Activated CD4-positive, alpha-beta T cell treated with anti-CD3 and anti-CD28 coated beads for 36 hours (primary cell): ENCODE results near the gene TIMP4. TPM values are rescaled to one million over a fixed set of nuclear protein-coding genes. Genes with fewer than 3 reads are reported as not detected.

Experiments
- ATAC-seq: fragments of 200-7000 bp; cut with Tn5 transposase; one replicate; pipeline ENCODE4 v1.10.0; 2021; ENCODE audit warnings: mild to moderate bottlenecking, moderate library complexity
- CTCF ChIA-PET: fragments of 350-600 bp; sonication (Branson Sonifier 250); formaldehyde crosslinking; loops from one replicate; lab custom pipeline; 2021; ENCODE audit warnings: antibody characterized with exemption; lab: Charles Lee
- POLR2A ChIA-PET: fragments of 350-600 bp; sonication (Branson Sonifier 250); formaldehyde crosslinking; loops from one replicate; lab custom pipeline; 2021; ENCODE audit warnings: antibody characterized with exemption, inconsistent platforms; lab: Charles Lee
- DNase-seq: peaks from one replicate; pipeline ENCODE4 v3.0.0-alpha.2; 2020
- H3K27ac Mint-ChIP-seq: one replicate; pipeline ENCODE4 v1.8.0; 2021; ENCODE audit warnings: mixed read lengths
- H3K27me3 Mint-ChIP-seq: one replicate; pipeline ENCODE4 v1.8.0; 2021; ENCODE audit warnings: mixed read lengths
- H3K36me3 Mint-ChIP-seq: one replicate; pipeline ENCODE4 v1.8.0; 2021; ENCODE audit warnings: low read depth, mixed read lengths
- H3K4me1 Mint-ChIP-seq: one replicate; pipeline ENCODE4 v1.8.0; 2021; ENCODE audit warnings: mixed read lengths
- H3K4me3 Mint-ChIP-seq: one replicate; pipeline ENCODE4 v1.8.0; 2021; ENCODE audit warnings: mild to moderate bottlenecking, moderate library complexity, mixed read lengths
- H3K9me3 Mint-ChIP-seq: one replicate; pipeline ENCODE4 v1.8.0; 2021; ENCODE audit warnings: low read depth, mixed read lengths
- intact Hi-C, 2 experiments: fragments of 100-400 bp; cut with DNase I in 1 of 2; cut with micrococcal nuclease in 1 of 2; formaldehyde crosslinking; loops; one replicate each; pipeline versions ENCODE4 v1.14.2 to v1.15.1; 2022 to 2024; cut with DNase I, micrococcal nuclease
- total RNA-seq, 2 experiments: library from RNA; stranded (reverse); gene quantifications; one replicate each; pipeline ENCODE4 v1.2.3, GENCODE V29; 2021

TIMP4 gene
- total RNA-seq, 2 experiments from 2014 or later = 0.11 to 0.34 TPM

DNA sequence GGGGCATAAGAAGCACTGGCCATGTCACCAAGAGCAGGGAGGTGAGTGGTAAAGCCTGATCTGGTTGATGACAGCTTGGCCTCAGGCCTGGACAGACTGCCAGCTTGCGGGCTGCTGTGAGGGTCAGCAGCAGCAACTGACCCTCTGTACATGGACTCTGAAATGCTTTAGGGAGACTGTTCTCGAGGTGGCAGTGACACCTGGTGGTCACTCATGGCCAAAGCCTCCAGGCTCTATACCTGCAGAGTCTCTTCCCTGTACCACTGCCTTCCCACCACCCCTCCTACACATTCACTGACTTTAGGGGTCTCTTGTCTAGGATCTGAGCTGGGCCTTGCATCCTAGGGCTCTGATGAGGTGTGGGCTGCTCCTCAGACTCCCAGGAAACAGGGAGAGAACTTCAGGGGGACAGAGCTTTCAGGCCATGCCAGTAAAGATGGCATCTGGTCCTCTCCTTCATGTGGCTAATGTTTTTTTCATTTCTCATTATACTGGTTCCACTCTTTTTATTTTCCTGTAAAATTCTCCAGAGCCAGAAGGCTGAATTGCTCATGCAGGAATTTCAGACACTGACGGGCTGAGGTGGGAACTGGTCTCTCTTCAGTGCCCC lies 17.2 kb upstream of the TIMP4 start:
- H3K4me1 Mint-ChIP-seq = peaks cover 17% of the 10 kb centered on the region
- intact Hi-C loops = loop anchor here (1.0 kb wide), 2 partner anchors 38 to 41 kb away; no protein-coding TSS in a partner anchor
- ChIA-PET POLR2A (no interaction called here), CTCF (interaction anchor here (0.7 to 6.9 kb wide), 28 partner anchors 8 to 379 kb away, joined by 3 to 81 read pairs (median 4); partner anchors contain the start of genes TIMP4 and TSEN2)
- no peak overlapping the region for H3K27ac Mint-ChIP-seq
- peaks cover 5% of the 10 kb centered on the region for H3K27me3 Mint-ChIP-seq
- DNase-seq (peak; percentile 69), ATAC-seq (peak; percentile 18)
- H3K4me3 Mint-ChIP-seq = no peak overlapping the region
- H3K36me3 Mint-ChIP-seq = peaks cover 4% of the 10 kb centered on the region
- H3K9me3 Mint-ChIP-seq = peaks cover 14% of the 10 kb centered on the region

DNA sequence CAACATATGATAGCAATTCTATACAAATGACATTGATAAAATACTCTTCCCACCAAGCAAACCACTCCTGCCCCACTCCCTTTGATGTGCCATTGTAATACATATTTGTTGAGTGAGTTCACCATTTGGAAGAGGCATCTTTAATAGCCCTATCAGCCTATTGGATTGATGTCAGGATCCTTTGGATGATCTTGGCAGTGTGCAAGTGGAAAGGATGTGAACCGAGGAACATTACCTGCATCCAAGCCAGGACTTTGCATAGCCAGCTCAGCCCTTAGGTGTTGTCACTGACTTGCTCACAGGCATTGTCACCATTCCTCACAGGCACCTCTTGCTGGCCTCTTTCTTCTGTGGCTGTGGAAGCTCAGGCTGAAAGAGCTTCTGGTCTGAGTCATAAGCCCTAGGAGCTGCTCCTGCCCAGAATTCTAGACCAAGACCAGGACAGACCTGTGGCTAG lies 16.5 kb upstream of the TIMP4 start:
- Mint-ChIP-seq H3K4me1 (peaks cover 15% of the 10 kb centered on the region), H3K27ac (no peak overlapping the region), H3K9me3 (peaks cover 14% of the 10 kb centered on the region), H3K4me3 (no peak overlapping the region), H3K27me3 (peaks cover 5% of the 10 kb centered on the region), H3K36me3 (peaks cover 4% of the 10 kb centered on the region)
- ChIA-PET POLR2A (no interaction called here), CTCF (interaction anchor here (0.7 to 6.9 kb wide), 18 partner anchors 9 to 305 kb away, joined by 3 to 81 read pairs (median 4); partner anchors contain the start of gene TIMP4)
- DNase-seq = no peak
- ATAC-seq = no peak
- intact Hi-C loops = no loop called here

DNA sequence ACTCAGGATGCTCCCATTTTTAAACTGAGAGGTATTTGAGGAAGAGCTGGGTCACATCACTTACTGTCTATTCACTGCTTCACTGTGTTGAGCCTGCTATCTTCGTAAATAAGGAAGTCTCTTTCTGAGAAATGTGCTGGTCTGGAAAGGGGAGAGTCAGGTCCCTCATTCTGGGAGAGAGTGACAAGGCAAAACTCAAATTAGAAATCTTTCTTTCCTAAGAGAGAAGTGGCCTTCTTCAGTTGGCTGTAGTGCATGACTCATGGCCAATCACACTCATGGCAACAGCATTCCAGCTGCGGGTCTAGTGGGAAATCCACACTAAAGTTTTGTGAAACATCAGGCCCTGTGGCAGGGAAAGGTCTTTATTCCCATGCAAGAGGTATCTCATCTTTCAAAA lies 11.5 kb upstream of the TIMP4 start:
- DNase-seq (no peak), ATAC-seq (no peak)
- ChIA-PET CTCF (interaction anchor here (0.9 to 1.7 kb wide), 4 partner anchors 9 to 35 kb away, joined by 3 to 4 read pairs (median 4); no protein-coding TSS in a partner anchor), POLR2A (no interaction called here)
- Mint-ChIP-seq H3K36me3 (peaks cover 4% of the 10 kb centered on the region), H3K4me1 (no peaks in the 10 kb centered on the region), H3K9me3 (peaks cover 14% of the 10 kb centered on the region), H3K27me3 (peaks cover 5% of the 10 kb centered on the region), H3K27ac (no peak overlapping the region), H3K4me3 (no peak overlapping the region)
- intact Hi-C loops = no loop called here

DNA sequence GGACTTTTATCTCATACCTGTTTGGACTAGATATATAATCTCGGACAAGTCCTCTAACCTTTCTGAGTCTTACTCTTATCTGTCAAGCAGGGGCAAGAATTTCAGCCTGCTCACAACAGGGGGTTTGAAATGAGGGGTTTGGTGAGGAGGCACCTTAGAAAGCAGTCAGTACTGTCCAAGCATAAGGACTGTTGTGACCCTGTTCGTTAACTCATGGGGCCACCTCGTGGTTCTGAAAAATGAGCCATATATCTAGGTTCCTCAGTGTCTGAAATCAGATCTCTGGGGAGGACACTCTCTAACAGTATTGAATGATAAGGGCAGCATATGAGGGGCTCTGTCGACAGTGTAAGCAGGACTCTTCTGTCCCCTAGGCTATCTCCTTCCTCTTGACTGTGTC lies 7.2 kb upstream of the TIMP4 start:
- H3K4me3 Mint-ChIP-seq = no peak overlapping the region
- DNase-seq = no peak
- no peak for ATAC-seq
- POLR2A ChIA-PET = no interaction called here
- no peak overlapping the region for H3K27ac Mint-ChIP-seq
- no peaks in the 10 kb centered on the region for H3K9me3 Mint-ChIP-seq
- no peaks in the 10 kb centered on the region for H3K4me1 Mint-ChIP-seq
- H3K27me3 Mint-ChIP-seq = peaks cover 7% of the 10 kb centered on the region
- CTCF ChIA-PET = no interaction called here
- no peaks in the 10 kb centered on the region for H3K36me3 Mint-ChIP-seq
- intact Hi-C loops = no loop called here

DNA sequence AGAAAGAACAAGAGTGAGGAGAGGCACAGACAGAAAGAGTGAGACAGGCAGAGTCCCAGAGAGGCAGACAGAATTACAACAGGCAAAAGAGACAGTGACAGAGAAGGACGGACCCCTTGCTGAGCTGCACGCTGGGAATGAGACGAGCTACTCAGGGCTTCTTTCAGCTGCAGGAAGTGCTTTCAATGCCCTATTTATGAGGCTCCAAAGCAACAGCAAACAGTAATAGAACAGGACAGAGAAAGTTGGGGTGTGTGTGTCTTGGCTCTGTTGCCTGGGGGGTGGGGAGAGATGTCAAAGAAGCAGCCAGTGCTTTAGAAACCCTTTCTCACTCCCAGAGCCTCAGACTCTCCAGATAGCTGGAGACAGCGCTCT lies 502 bp upstream of the TIMP4 start:
- ChIA-PET POLR2A (no interaction called here), CTCF (interaction anchor here (1.5 to 1.7 kb wide), 2 partner anchors 17 to 19 kb away, joined by 5 read pairs; no protein-coding TSS in a partner anchor)
- DNase-seq (no peak), ATAC-seq (no peak)
- peaks cover 15% of the 10 kb centered on the region for H3K4me1 Mint-ChIP-seq
- H3K27me3 Mint-ChIP-seq = peaks cover 10% of the 10 kb centered on the region
- no peak overlapping the region for H3K4me3 Mint-ChIP-seq
- intact Hi-C loops = no loop called here
- H3K9me3 Mint-ChIP-seq = no peaks in the 10 kb centered on the region
- no peak overlapping the region for H3K27ac Mint-ChIP-seq
- no peaks in the 10 kb centered on the region for H3K36me3 Mint-ChIP-seq

DNA sequence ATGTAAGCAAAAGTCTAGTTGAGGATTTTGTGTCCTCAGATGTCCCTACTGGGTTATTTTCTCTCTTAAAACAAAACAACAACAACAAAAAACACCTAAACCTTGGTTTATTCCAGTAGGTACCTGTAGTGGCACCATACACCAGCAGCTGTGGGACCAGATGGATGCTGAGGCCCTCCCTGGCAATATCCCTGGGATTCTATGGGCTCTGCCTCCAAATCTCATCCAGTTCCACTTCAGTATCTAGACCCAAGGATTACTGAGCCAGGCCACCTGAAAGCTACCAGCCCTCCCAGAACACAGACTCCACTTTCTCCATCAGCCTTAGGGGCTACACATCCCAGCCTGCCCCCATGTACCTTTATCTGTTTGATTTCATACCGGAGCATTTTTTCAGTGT lies 1.7 kb downstream of the TIMP4 start:
- no peak for ATAC-seq
- no peak for DNase-seq
- intact Hi-C loops = no loop called here
- Mint-ChIP-seq H3K36me3 (no peaks in the 10 kb centered on the region), H3K27me3 (peaks cover 8% of the 10 kb centered on the region), H3K27ac (no peak overlapping the region), H3K9me3 (no peaks in the 10 kb centered on the region), H3K4me3 (no peak overlapping the region), H3K4me1 (peaks cover 15% of the 10 kb centered on the region)
- ChIA-PET CTCF (interaction anchor here (0.8 to 1.2 kb wide), 3 partner anchors 19 to 22 kb away, joined by 3 to 4 read pairs (median 3); no protein-coding TSS in a partner anchor), POLR2A (no interaction called here)

DNA sequence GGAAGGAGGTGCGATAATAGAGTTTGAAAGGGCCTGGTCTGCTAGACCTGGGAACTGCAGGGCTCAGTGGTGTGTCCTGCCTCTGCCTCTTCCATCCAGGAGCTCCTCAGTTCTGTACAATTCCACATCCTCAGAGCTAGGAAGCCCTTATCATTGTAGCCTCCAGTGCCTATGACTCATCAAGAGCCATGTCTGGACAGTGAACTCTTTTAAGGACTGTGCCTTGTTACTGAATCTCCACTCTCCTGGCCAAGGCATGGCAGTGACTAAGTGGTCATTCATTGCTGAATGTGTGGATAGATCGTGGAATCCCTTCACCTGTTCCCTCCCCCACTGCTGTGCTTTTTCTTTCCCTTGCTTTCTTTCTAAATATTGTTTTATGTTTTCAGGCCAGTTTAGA lies 2.9 kb downstream of the TIMP4 start:
- Mint-ChIP-seq H3K27ac (no peak overlapping the region), H3K36me3 (no peaks in the 10 kb centered on the region), H3K4me3 (no peak overlapping the region), H3K4me1 (peaks cover 15% of the 10 kb centered on the region), H3K27me3 (peaks cover 7% of the 10 kb centered on the region), H3K9me3 (no peaks in the 10 kb centered on the region)
- ChIA-PET CTCF (interaction anchor here (0.6 to 1.4 kb wide), 4 partner anchors 21 to 1586 kb away, joined by 3 read pairs; no protein-coding TSS in a partner anchor), POLR2A (no interaction called here)
- DNase-seq = no peak
- no peak for ATAC-seq
- intact Hi-C loops = no loop called here

DNA sequence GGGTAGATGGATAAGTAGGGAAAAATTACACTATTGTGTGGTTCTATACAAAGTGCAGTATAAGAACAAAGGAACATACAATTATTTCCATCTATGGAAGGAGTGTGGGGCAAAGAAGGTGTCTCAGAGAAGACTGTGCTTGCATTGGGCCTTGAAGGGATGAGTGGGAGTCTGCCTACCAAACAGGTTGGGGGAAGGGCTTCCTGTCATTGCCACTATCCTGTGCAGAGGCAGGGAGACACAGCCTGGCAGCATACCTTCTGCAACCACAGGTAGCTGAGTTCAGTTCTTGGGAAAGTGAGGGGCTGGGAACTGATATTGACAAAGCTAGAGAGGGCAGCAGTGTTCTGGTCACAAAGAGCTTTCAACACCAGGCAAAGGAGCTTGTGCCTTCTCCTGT lies 3.4 kb downstream of the TIMP4 start:
- no peak overlapping the region for H3K27ac Mint-ChIP-seq
- no peaks in the 10 kb centered on the region for H3K36me3 Mint-ChIP-seq
- CTCF ChIA-PET = interaction anchor here (0.6 to 2.6 kb wide), 5 partner anchors 20 to 1587 kb away, joined by 3 to 10 read pairs (median 3); no protein-coding TSS in a partner anchor
- ATAC-seq = peak; percentile 44
- POLR2A ChIA-PET = no interaction called here
- H3K4me3 Mint-ChIP-seq = no peak overlapping the region
- intact Hi-C loops = no loop called here
- DNase-seq = peak; percentile 14
- peaks cover 6% of the 10 kb centered on the region for H3K27me3 Mint-ChIP-seq
- H3K9me3 Mint-ChIP-seq = no peaks in the 10 kb centered on the region
- peaks cover 15% of the 10 kb centered on the region for H3K4me1 Mint-ChIP-seq

DNA sequence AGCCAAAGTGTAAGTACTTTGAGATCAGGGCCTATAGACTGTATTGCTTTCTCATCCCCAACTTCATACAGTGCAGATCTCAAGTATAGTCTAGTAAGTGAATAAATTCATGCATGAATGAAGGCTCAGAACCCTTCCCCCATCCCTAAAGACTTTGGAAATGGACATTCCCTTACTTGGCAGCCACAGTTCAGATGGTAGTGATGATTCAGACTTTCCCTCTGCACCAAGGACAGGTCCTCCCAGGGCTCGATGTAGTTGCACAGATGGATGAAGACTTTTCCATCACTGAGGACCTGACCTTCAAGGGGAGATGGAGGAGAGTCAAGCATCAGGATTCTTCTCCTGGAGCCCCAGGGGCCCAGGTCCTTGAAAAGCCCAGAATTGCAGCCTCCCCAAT lies 4.6 kb downstream of the TIMP4 start:
- Mint-ChIP-seq H3K27me3 (peaks cover 5% of the 10 kb centered on the region), H3K36me3 (no peaks in the 10 kb centered on the region), H3K9me3 (no peaks in the 10 kb centered on the region), H3K4me1 (peaks cover 15% of the 10 kb centered on the region), H3K27ac (no peak overlapping the region), H3K4me3 (no peak overlapping the region)
- ChIA-PET CTCF (interaction anchor here (0.7 to 2.6 kb wide), 3 partner anchors 21 to 1708 kb away, joined by 3 to 10 read pairs (median 3); no protein-coding TSS in a partner anchor), POLR2A (no interaction called here)
- intact Hi-C loops = no loop called here
- no peak for DNase-seq
- ATAC-seq = no peak

DNA sequence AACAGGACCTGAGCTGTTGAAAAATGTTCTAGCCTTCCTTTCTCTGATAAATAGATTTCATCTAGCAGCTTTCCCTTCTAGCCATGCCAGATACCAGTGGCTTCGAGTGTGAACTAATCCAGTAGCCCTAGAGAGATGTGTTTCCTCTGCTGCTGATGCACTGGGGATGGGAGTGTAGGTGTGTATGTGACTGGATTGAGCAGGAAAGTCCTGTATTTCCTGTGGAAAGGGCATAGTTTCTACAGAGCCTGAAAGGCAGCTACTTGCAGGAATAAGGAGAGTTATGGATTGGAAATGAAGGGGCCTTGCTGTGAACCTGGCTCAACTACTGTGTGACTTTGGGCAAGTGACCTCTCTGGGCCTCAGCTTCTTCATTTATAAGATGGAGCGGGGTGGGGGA lies 8.6 kb downstream of the TIMP4 start:
- H3K27me3 Mint-ChIP-seq = peaks cover 2% of the 10 kb centered on the region
- intact Hi-C loops = no loop called here
- CTCF ChIA-PET = interaction anchor here (1.2 to 1.4 kb wide), 2 partner anchors 21 to 25 kb away, joined by 4 to 5 read pairs; no protein-coding TSS in a partner anchor
- no peaks in the 10 kb centered on the region for H3K36me3 Mint-ChIP-seq
- DNase-seq (no peak), ATAC-seq (no peak)
- H3K27ac Mint-ChIP-seq = no peak overlapping the region
- POLR2A ChIA-PET = no interaction called here
- H3K9me3 Mint-ChIP-seq = no peaks in the 10 kb centered on the region
- no peak overlapping the region for H3K4me3 Mint-ChIP-seq
- peaks cover 7% of the 10 kb centered on the region for H3K4me1 Mint-ChIP-seq

DNA sequence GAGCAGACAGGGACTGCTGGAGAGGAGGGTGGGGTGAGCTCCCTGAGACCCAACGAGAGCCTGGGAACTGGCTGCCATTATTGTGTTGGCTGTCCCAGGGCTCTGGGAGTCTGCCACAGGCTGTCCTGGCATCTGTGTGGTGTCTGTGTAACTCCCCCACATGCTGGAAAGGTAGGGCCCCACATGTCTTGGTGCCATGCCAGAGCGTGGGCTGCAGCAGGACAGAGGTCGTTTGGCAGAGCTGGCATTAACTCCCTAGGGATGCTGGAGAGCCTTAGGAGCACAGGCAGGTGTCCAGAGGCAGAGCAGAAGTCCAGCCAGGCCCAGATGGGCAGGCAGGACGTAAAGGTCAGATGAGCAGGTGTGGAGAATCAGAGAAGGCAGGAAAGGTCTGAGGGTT lies 9.7 kb downstream of the TIMP4 start:
- H3K36me3 Mint-ChIP-seq = no peaks in the 10 kb centered on the region
- H3K9me3 Mint-ChIP-seq = no peaks in the 10 kb centered on the region
- CTCF ChIA-PET = interaction anchor here (0.7 kb wide), 1 partner anchor 159 kb away, joined by 3 read pairs; no protein-coding TSS in a partner anchor
- H3K27me3 Mint-ChIP-seq = peaks cover 2% of the 10 kb centered on the region
- no peaks in the 10 kb centered on the region for H3K4me1 Mint-ChIP-seq
- ATAC-seq (no peak), DNase-seq (no peak)
- intact Hi-C loops = no loop called here
- POLR2A ChIA-PET = no interaction called here
- H3K27ac Mint-ChIP-seq = no peak overlapping the region
- H3K4me3 Mint-ChIP-seq = no peak overlapping the region
